IMR-90 (cell line): ENCODE measurements around the gene SNAPC4. TPM values are rescaled to one million over a fixed set of nuclear protein-coding genes. Genes with fewer than 3 reads are reported as not detected.

ENCODE experiments used
- ATAC-seq: fragments of 200-7000 bp; cut with Tn5 transposase; 2 replicates; pipeline ENCODE4 v1.9.1; 2020; ENCODE audit warnings: low read depth, mild to moderate bottlenecking, moderate library complexity
- BruUV-seq: library from RNA; stranded (reverse); fragments of 400-500 nt; replicated peaks from 2 replicates; lab custom pipeline; 2021; lab: Mats Ljungman, UMichigan
- CTCF ChIA-PET: fragments of 300-600 bp; formaldehyde crosslinking; extraction: SDS; loops from one replicate; lab custom pipeline; 2021; ENCODE audit warnings: antibody characterized with exemption; lab: Yijun Ruan, JAX
- POLR2A ChIA-PET: fragments of 300-600 bp; sonication (Branson Sonifier 250); formaldehyde crosslinking; loops from one replicate; lab custom pipeline; 2022; ENCODE audit warnings: antibody characterized with exemption; ENCODE audit not compliant: unreplicated experiment; lab: Charles Lee
- DNase-seq: peaks from one replicate; pipeline ENCODE4 v3.0.0; 2013
- H2AFZ ChIP-seq: replicated peaks from 2 replicates; pipeline ENCODE3; 2013; ENCODE audit warnings: low read length, mild to moderate bottlenecking; ENCODE audit not compliant: poor library complexity
- H2AK5ac ChIP-seq: 2 replicates; pipeline ENCODE4 v1.6.1; 2013; ENCODE audit warnings: low read depth, low read length, inconsistent platforms
- H2AK9ac ChIP-seq: replicated peaks from 2 replicates; pipeline ENCODE3; 2013; ENCODE audit warnings: mild to moderate bottlenecking, low read depth, low read length, moderate library complexity; ENCODE audit not compliant: poor library complexity
- H2BK120ac ChIP-seq: 2 replicates; pipeline ENCODE4 v1.6.1; 2013; ENCODE audit warnings: low read depth, low read length, inconsistent platforms
- H2BK15ac ChIP-seq: 3 replicates; pipeline ENCODE4 v1.6.1; 2013; ENCODE audit warnings: low read depth, low read length, inconsistent platforms
- H2BK20ac ChIP-seq: 2 replicates; pipeline ENCODE4 v1.6.1; 2013; ENCODE audit warnings: low read depth, mild to moderate bottlenecking, inconsistent platforms, low read length, moderate library complexity
- H2BK5ac ChIP-seq: 2 replicates; pipeline ENCODE4 v1.6.1; 2013; ENCODE audit warnings: mild to moderate bottlenecking, low read depth, low read length, inconsistent platforms; ENCODE audit not compliant: poor library complexity, severe bottlenecking
- H3K14ac ChIP-seq: replicated peaks from 2 replicates; pipeline ENCODE4 v1.6.1; 2013; ENCODE audit warnings: low read depth, low read length, inconsistent platforms
- H3K18ac ChIP-seq: 2 replicates; pipeline ENCODE4 v1.6.1; 2013; ENCODE audit warnings: low read depth, low read length, control low read depth
- H3K23ac ChIP-seq: 2 replicates; pipeline ENCODE4 v1.6.1; 2013; ENCODE audit warnings: low read depth, low read length, inconsistent platforms
- H3K27ac ChIP-seq: 2 replicates; pipeline ENCODE4 v1.5.1; 2013; ENCODE audit warnings: mild to moderate bottlenecking, control low read depth, low read length; ENCODE audit not compliant: insufficient read depth
- H3K27me3 ChIP-seq: 2 replicates; pipeline ENCODE4 v1.6.1; 2013; ENCODE audit warnings: low read length; ENCODE audit not compliant: control insufficient read depth, insufficient read depth
- H3K36me3 ChIP-seq: 2 replicates; pipeline ENCODE4 v1.6.1; 2013; ENCODE audit warnings: low read length, mixed read lengths; ENCODE audit not compliant: control insufficient read depth, insufficient read depth
- H3K4ac ChIP-seq: 2 replicates; pipeline ENCODE4 v1.6.1; 2013; ENCODE audit warnings: low read depth, low read length, inconsistent platforms
- H3K4me1 ChIP-seq: 2 replicates; pipeline ENCODE4 v1.6.1; 2013; ENCODE audit warnings: low read length, mixed read lengths; ENCODE audit not compliant: control insufficient read depth, insufficient read depth
- H3K4me2 ChIP-seq: 2 replicates; pipeline ENCODE4 v1.6.1; 2013; ENCODE audit warnings: low read depth, mild to moderate bottlenecking, control low read depth, low read length, moderate library complexity
- H3K4me3 ChIP-seq: 2 replicates; pipeline ENCODE4 v1.5.1; 2013; ENCODE audit warnings: low read depth, mild to moderate bottlenecking, control low read depth, low read length, moderate library complexity; ENCODE audit not compliant: insufficient read depth
- H3K56ac ChIP-seq: 2 replicates; pipeline ENCODE4 v1.6.1; 2013; ENCODE audit warnings: low read length, inconsistent platforms; ENCODE audit not compliant: insufficient read depth; ENCODE audit errors: extremely low read depth
- H3K79me1 ChIP-seq, 2 experiments: 2 replicates each; pipeline ENCODE4 v1.6.1; 2013; ENCODE audit warnings: low read length in 2 of 2, inconsistent platforms in 1 of 2, low read depth in 1 of 2
- H3K9ac ChIP-seq: 2 replicates; pipeline ENCODE4 v1.6.1; 2013; ENCODE audit warnings: low read depth, low read length, control low read depth
- H3K9me1 ChIP-seq: 2 replicates; pipeline ENCODE4 v1.6.1; 2013; ENCODE audit warnings: low read length, inconsistent platforms; ENCODE audit not compliant: insufficient read depth
- H3K9me3 ChIP-seq: 2 replicates; pipeline ENCODE4 v1.6.1; 2013; ENCODE audit warnings: low read length; ENCODE audit not compliant: control insufficient read depth, insufficient read depth
- H4K20me1 ChIP-seq: 2 replicates; pipeline ENCODE4 v1.6.1; 2013; ENCODE audit warnings: low read length, inconsistent platforms; ENCODE audit not compliant: insufficient read depth
- H4K5ac ChIP-seq: 2 replicates; pipeline ENCODE4 v1.6.1; 2013; ENCODE audit warnings: mild to moderate bottlenecking, low read depth, low read length, control low read depth
- H4K8ac ChIP-seq, 2 experiments: 2 replicates each; pipeline ENCODE4 v1.6.1; 2013; ENCODE audit warnings: low read depth in 2 of 2, low read length in 2 of 2, control low read depth in 1 of 2, inconsistent platforms in 1 of 2
- H4K91ac ChIP-seq: 2 replicates; pipeline ENCODE4 v1.6.1; 2013; ENCODE audit warnings: low read depth, low read length, inconsistent platforms; ENCODE audit not compliant: insufficient read depth
- BHLHE40 ChIP-seq: fragments of 150-350 bp; IDR thresholded peaks from 2 replicates; pipeline ENCODE4 v1.6.1; 2016; ENCODE audit warnings: mild to moderate bottlenecking, low read depth, low read length
- CEBPB ChIP-seq: IDR thresholded peaks from 2 replicates; pipeline ENCODE4 v1.6.1; 2012; ENCODE audit warnings: low read depth, low read length, improper control_type of control experiment
- CHD1 ChIP-seq: IDR thresholded peaks from 2 replicates; pipeline ENCODE4 v1.6.1; 2012; ENCODE audit warnings: low read depth, low read length, improper control_type of control experiment
- CTCF ChIP-seq: conservative IDR thresholded peaks from 2 replicates; pipeline ENCODE4 v1.5.1; 2012; ENCODE audit warnings: mild to moderate bottlenecking, low read depth, low read length, improper control_type of control experiment
- FOS ChIP-seq: fragments of 150-350 bp; IDR thresholded peaks from 2 replicates; pipeline ENCODE4 v1.6.1; 2016; ENCODE audit warnings: low read depth, low read length
- MAFK ChIP-seq: IDR thresholded peaks from 2 replicates; pipeline ENCODE4 v1.6.1; 2012; ENCODE audit warnings: low read depth, low read length, improper control_type of control experiment
- MAZ ChIP-seq: IDR thresholded peaks from 2 replicates; pipeline ENCODE4 v1.6.1; 2012; ENCODE audit warnings: low read depth, mild to moderate bottlenecking, low read length, improper control_type of control experiment, moderate library complexity, borderline replicate concordance
- MXI1 ChIP-seq: IDR thresholded peaks from 2 replicates; pipeline ENCODE4 v1.6.1; 2012; ENCODE audit warnings: low read depth, mild to moderate bottlenecking, low read length, moderate library complexity, borderline replicate concordance
- POLR2A ChIP-seq: IDR thresholded peaks from 2 replicates; pipeline ENCODE4 v1.6.1; 2012; ENCODE audit warnings: mild to moderate bottlenecking, low read depth, low read length
- RCOR1 ChIP-seq: IDR thresholded peaks from 2 replicates; pipeline ENCODE4 v1.6.1; 2012; ENCODE audit warnings: mild to moderate bottlenecking, low read length, improper control_type of control experiment; ENCODE audit not compliant: insufficient replicate concordance
- RFX5 ChIP-seq: IDR thresholded peaks from 2 replicates; pipeline ENCODE4 v1.8.0; 2012; ENCODE audit warnings: low read depth, mild to moderate bottlenecking, low read length, moderate library complexity
- SMC3 ChIP-seq: fragments of 150-350 bp; IDR thresholded peaks from 2 replicates; pipeline ENCODE4 v1.6.1; 2016; ENCODE audit warnings: low read depth, mild to moderate bottlenecking, antibody characterized with exemption, low read length, moderate library complexity
- USF2 ChIP-seq: fragments of 150-350 bp; IDR thresholded peaks from 2 replicates; pipeline ENCODE4 v1.6.1; 2017; ENCODE audit warnings: mild to moderate bottlenecking, antibody characterized with exemption, low read length, low read depth
- WGBS, 2 experiments: methylation state at CpG; one replicate each; pipeline versions ENCODE4 v1.1.5 to v1.1.7; 2013; ENCODE audit warnings: missing lambda C conversion rate in 2 of 2; ENCODE audit not compliant: insufficient read length in 1 of 2; ENCODE audit errors: extremely low coverage in 2 of 2; 5-methylcytosine and 5-hydroxymethylcytosine counted together
- dilution Hi-C: fragments of 300-500 bp; cut with HindIII; formaldehyde crosslinking; loops from one replicate; pipeline ENCODE4 v1.14.3; 2018; ENCODE audit warnings: low sequenced_read_pairs; ENCODE audit not compliant: unreplicated experiment
- in situ Hi-C: fragments of 300-500 bp; cut with MboI; formaldehyde crosslinking; loops from 3 replicates; pipeline ENCODE4 v1.14.3; 2019; ENCODE audit warnings: low sequenced_read_pairs, inconsistent platforms, mixed read lengths
- intact Hi-C: fragments of 100-400 bp; cut with micrococcal nuclease; formaldehyde crosslinking; loops from 2 replicates; pipeline ENCODE4 v1.10.0; 2022
- polyA plus RNA-seq, 3 experiments: library from polyadenylated mRNA; depleted of rRNA; stranded (reverse); fragments of >200 nt; gene quantifications; 2 replicates each; pipeline ENCODE4 v1.2.3, GENCODE V29; 2012; ENCODE audit warnings: low replicate concordance in 1 of 3
- total RNA-seq: library from RNA; depleted of rRNA; stranded (reverse); fragments of >200 nt; gene quantifications from 2 replicates; pipeline ENCODE4 v1.2.3, GENCODE V29; 2012

SNAPC4 gene
- total and polyA plus RNA-seq, 2 of the 4 experiments (the other 2 are of a cell fraction), result 2.5 to 6.5 TPM

GRCh38 chr9:136430588-136431234, 30.7 kb upstream of the SNAPC4 start:
- dilution Hi-C loops, result no loop called here
- intact Hi-C loops, result no loop called here

More at GRCh38 chr9:136430588-136431234, 30.7 kb upstream of the SNAPC4 start:
- Histone ChIP-seq H2AK5ac (no peak overlapping the region), H3K23ac (no peak overlapping the region), H2BK15ac (no peak overlapping the region), H3K56ac (no peak overlapping the region), H3K27me3 (no peaks in the 10 kb centered on the region), H3K4me3 (no peak overlapping the region), H3K79me1 (peaks cover 3 to 32% of the 10 kb centered on the region in 2 experiments; a peak in 3 of 4 replicates), H3K9me1 (no peaks in the 10 kb centered on the region), H2BK5ac (no peak overlapping the region), H3K4me1 (no peaks in the 10 kb centered on the region), H4K5ac (no peak overlapping the region), H3K4me2 (no peak overlapping the region), H3K4ac (no peak overlapping the region), H3K9me3 (no peaks in the 10 kb centered on the region), H2BK20ac (no peak overlapping the region), H4K8ac (no peak overlapping the region), H3K18ac (no peak overlapping the region), H3K14ac (no peak overlapping the region), H3K36me3 (peaks cover 44% of the 10 kb centered on the region), H3K9ac (no peak overlapping the region), H4K20me1 (peaks cover 28% of the 10 kb centered on the region), H2AK9ac (no peak overlapping the region), H2AFZ (no peak overlapping the region), H4K91ac (no peak overlapping the region), H2BK120ac (no peak overlapping the region), H3K27ac (no peak overlapping the region)
- in situ Hi-C loops, result no loop called here
- no peak for TF ChIP-seq CEBPB
- TF ChIP-seq CHD1, result no peak
- no peak for TF ChIP-seq SMC3
- no peak for TF ChIP-seq MAZ
- TF ChIP-seq USF2, result no peak
- TF ChIP-seq BHLHE40, result no peak
- no peak for TF ChIP-seq MAFK
- no peak for TF ChIP-seq CTCF
- TF ChIP-seq POLR2A, result no peak
- no peak for TF ChIP-seq RFX5
- no peak for TF ChIP-seq FOS
- no peak for TF ChIP-seq MXI1
- TF ChIP-seq RCOR1, result no peak
- ATAC-seq (no peak), DNase-seq (no peak)
- ChIA-PET POLR2A (no interaction called here), CTCF (no interaction called here)
- BruUV-seq, result no TSS peak
- WGBS, 2 experiments, result 95% methylated on average over 11 of the region's 29 CpGs; no CpG with 5 or more reads in 1 of the 2 experiments
